ENCODE measurements around the gene SLC7A4.

GRCh38 chr22:20994902-20995241 is 37.5 kb downstream of the SLC7A4 start:
- TF ChIP-seq, protein P1, sequence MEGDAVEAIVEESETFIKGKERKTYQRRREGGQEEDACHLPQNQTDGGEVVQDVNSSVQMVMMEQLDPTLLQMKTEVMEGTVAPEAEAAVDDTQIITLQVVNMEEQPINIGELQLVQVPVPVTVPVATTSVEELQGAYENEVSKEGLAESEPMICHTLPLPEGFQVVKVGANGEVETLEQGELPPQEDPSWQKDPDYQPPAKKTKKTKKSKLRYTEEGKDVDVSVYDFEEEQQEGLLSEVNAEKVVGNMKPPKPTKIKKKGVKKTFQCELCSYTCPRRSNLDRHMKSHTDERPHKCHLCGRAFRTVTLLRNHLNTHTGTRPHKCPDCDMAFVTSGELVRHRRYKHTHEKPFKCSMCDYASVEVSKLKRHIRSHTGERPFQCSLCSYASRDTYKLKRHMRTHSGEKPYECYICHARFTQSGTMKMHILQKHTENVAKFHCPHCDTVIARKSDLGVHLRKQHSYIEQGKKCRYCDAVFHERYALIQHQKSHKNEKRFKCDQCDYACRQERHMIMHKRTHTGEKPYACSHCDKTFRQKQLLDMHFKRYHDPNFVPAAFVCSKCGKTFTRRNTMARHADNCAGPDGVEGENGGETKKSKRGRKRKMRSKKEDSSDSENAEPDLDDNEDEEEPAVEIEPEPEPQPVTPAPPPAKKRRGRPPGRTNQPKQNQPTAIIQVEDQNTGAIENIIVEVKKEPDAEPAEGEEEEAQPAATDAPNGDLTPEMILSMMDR (IDR thresholded peaks at IDR 0.05) = no peak
- no peak for TF ChIP-seq ZFX (IDR thresholded peaks at IDR 0.05; ENCODE audit: borderline replicate concordance)
